BE2C (cell line): Measurements from ENCODE around the gene ANKRD16.
"Not testable (repeated sequence)": the region's sequence is repeated elsewhere in the genome, so short reads cannot be mapped to it uniquely, and the experiment has no call there.

Experiments
- DNase-seq: peaks from one replicate; pipeline ENCODE4 v3.0.0-alpha.2; 2020
- H3K27me3 ChIP-seq: fragments of 250-450 bp; sonication (Bioruptor Pico); 2 replicates; pipeline ENCODE4 v1.5.1; 2020; ENCODE audit warnings: mild to moderate bottlenecking
- H3K36me3 ChIP-seq: fragments of 250-450 bp; sonication (Bioruptor Pico); 2 replicates; pipeline ENCODE4 v1.5.1; 2020; ENCODE audit warnings: mild to moderate bottlenecking
- H3K4me1 ChIP-seq: fragments of 250-450 bp; sonication (Bioruptor Pico); 2 replicates; pipeline ENCODE4 v1.5.1; 2020
- H3K4me3 ChIP-seq: 2 replicates; pipeline ENCODE4 v1.5.1; 2011; ENCODE audit warnings: low read depth, low read length
- H3K9me3 ChIP-seq: fragments of 250-450 bp; sonication (Bioruptor Pico); 2 replicates; pipeline ENCODE4 v1.5.1; 2020
- TF ChIP-seq, protein P1 (sequence below): IDR thresholded peaks from 2 replicates; pipeline ENCODE4 v1.5.1; 2012; ENCODE audit warnings: mild to moderate bottlenecking, low read depth, low read length

ANKRD16 gene

DNA sequence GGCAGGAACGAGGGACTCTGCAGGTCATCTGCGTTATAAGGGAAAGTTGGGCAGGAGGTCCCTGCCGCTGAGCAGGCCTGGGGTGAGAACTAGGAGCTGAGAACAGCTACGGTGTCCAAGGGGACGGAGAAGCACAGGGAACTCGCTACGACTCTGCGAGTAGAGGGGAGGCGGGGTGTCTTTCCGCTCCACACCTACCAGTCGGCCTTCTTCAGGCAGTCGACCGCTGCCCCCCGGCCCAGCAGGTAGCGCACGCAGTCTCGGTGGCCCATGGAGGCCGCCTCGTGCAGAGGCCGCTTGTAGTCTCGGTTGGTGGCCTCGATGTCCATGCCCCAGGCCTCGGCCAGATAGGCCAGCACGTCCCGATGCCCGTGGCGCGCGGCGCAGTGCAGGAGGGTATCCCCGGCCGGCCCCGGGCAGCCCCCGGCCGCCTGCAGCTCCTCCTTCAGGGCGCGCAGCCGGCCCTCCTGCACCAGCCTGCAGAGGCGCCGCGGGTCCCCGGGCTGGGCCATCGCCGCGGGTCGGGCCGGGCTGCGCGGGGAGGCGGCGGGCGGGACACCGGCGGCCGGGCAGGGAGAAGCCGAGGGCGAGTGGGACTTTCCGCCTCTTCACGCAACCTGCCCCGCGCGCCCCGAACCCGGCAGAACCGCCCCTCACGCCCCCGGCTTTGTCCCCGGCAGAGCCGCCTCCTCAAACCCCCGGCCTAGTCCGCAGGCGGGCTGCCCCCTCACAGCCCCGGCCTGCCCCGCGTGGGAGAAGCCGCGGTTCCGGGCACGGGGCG, 660 bp downstream of the ANKRD16 start:
- peak; percentile 57 for DNase-seq
- H3K27me3 ChIP-seq = no peaks in the 10 kb centered on the region
- no peaks in the 10 kb centered on the region; the same call in 1 of the 2 replicates for H3K4me1 ChIP-seq
- H3K9me3 ChIP-seq = no peaks in the 10 kb centered on the region
- peak overlapping the region; percentile 82 for H3K4me3 ChIP-seq
- peaks cover 8% of the 10 kb centered on the region for H3K36me3 ChIP-seq
- TF ChIP-seq, protein P1, sequence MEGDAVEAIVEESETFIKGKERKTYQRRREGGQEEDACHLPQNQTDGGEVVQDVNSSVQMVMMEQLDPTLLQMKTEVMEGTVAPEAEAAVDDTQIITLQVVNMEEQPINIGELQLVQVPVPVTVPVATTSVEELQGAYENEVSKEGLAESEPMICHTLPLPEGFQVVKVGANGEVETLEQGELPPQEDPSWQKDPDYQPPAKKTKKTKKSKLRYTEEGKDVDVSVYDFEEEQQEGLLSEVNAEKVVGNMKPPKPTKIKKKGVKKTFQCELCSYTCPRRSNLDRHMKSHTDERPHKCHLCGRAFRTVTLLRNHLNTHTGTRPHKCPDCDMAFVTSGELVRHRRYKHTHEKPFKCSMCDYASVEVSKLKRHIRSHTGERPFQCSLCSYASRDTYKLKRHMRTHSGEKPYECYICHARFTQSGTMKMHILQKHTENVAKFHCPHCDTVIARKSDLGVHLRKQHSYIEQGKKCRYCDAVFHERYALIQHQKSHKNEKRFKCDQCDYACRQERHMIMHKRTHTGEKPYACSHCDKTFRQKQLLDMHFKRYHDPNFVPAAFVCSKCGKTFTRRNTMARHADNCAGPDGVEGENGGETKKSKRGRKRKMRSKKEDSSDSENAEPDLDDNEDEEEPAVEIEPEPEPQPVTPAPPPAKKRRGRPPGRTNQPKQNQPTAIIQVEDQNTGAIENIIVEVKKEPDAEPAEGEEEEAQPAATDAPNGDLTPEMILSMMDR = no peak

- TF ChIP-seq, protein P1 = no peak
- Histone ChIP-seq H3K4me1 (no peaks in the 10 kb centered on the region; the same call in 1 of the 2 replicates), H3K4me3 (peak overlapping the region; percentile 82), H3K36me3 (peaks cover 14% of the 10 kb centered on the region), H3K27me3 (no peaks in the 10 kb centered on the region), H3K9me3 (no peaks in the 10 kb centered on the region)
- no peak for DNase-seq
Measured at GRCh38 chr10:5888351-5888750, 1.3 kb downstream of the ANKRD16 start.

DNA sequence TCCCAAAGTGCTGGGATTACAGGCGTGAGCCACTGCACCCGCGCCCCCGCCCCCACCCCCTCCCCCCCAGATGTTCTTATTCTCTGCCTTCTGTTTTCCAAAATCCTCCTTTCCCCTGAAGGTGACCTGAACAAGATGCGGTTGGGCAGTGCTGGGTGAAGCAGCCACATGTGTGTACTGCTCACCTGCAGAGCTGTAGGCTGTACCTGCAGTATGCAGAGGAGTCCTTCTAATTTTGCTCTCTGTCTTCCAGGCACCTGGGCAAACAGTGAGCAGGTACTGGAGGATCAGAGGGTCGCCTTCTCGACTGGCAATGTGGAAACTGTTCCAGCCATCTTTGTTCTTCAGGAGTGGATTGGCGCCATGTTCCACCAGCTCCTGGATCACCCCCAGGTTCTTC, 2.1 kb downstream of the ANKRD16 start:
- H3K9me3 ChIP-seq = no peaks in the 10 kb centered on the region
- H3K4me1 ChIP-seq = no peaks in the 10 kb centered on the region; the same call in 1 of the 2 replicates
- TF ChIP-seq, protein P1 = no peak
- H3K36me3 ChIP-seq = peaks cover 14% of the 10 kb centered on the region
- no peak overlapping the region; the same call in 1 of the 2 replicates for H3K4me3 ChIP-seq
- no peak for DNase-seq
- no peaks in the 10 kb centered on the region for H3K27me3 ChIP-seq

- no peak for DNase-seq
- Histone ChIP-seq H3K9me3 (no peaks in the 10 kb centered on the region), H3K27me3 (no peaks in the 10 kb centered on the region), H3K4me1 (no peaks in the 10 kb centered on the region; the same call in 1 of the 2 replicates), H3K36me3 (peaks cover 12% of the 10 kb centered on the region), H3K4me3 (no peak overlapping the region)
- TF ChIP-seq, protein P1 = no peak
Measured at GRCh38 chr10:5887029-5887428, 2.7 kb downstream of the ANKRD16 start.

GRCh38 chr10:5885619-5886018, 4.1 kb downstream of the ANKRD16 start:
- TF ChIP-seq, protein P1 = no peak
- no peak for DNase-seq
- Histone ChIP-seq H3K9me3 (no peaks in the 10 kb centered on the region), H3K4me3 (no peak overlapping the region), H3K36me3 (peaks cover 14% of the 10 kb centered on the region), H3K4me1 (no peaks in the 10 kb centered on the region), H3K27me3 (no peaks in the 10 kb centered on the region)

DNA sequence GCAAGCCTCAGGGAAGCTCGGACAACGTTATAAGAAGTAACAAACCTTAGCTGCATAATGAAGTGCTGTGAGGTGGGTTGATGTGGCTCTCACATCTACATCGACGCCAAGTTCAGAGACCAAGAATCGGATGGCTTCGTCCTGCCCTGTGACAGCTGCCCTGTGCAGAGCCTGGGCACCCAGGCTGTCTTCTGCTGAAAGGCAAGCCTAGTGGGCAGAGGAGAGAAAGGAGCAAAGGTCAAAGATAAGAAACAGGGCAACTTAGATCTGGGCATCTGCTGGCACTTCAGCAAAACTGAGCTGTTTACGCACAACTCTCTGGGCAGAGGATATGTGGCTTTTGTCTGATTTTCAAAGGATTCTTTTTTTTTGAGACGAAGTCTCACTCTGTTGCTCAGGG, 6.7 kb downstream of the ANKRD16 start:
- Histone ChIP-seq H3K36me3 (peaks cover 14% of the 10 kb centered on the region), H3K9me3 (no peaks in the 10 kb centered on the region), H3K4me3 (no peak overlapping the region), H3K4me1 (no peaks in the 10 kb centered on the region), H3K27me3 (no peaks in the 10 kb centered on the region)
- TF ChIP-seq, protein P1 = no peak
- no peak for DNase-seq

DNA sequence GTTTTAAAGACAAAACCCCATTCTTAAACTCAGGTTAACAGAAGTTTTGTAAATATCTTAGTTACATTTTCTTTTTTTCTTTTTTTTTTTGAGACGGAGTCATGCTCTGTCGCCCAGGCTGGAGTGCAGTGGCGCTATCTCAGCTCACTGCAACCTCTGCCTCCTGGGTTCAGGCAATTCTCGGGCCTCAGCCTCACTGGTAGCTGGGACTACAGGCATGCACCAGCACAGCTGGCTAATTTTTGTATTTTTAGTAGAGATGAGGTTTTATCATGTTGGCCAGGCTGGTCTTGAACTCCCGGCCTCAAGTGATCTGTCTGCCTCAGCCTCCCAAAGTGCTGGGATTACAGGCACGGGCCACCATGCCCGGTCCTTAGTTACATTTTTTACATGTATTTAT, 12.7 kb downstream of the ANKRD16 start:
- H3K9me3 ChIP-seq, H3K4me1 ChIP-seq, H3K27me3 ChIP-seq, H3K4me3 ChIP-seq, DNase-seq: not testable (repeated sequence)
- peaks cover 14% of the 10 kb centered on the region for H3K36me3 ChIP-seq
